Measurements from ENCODE around the gene CTSO. TPM values are rescaled to one million over a fixed set of nuclear protein-coding genes. Genes with fewer than 3 reads are reported as not detected.

Gene CTSO, protein sequence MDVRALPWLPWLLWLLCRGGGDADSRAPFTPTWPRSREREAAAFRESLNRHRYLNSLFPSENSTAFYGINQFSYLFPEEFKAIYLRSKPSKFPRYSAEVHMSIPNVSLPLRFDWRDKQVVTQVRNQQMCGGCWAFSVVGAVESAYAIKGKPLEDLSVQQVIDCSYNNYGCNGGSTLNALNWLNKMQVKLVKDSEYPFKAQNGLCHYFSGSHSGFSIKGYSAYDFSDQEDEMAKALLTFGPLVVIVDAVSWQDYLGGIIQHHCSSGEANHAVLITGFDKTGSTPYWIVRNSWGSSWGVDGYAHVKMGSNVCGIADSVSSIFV
- 7.5 TPM for total RNA-seq

DNA sequence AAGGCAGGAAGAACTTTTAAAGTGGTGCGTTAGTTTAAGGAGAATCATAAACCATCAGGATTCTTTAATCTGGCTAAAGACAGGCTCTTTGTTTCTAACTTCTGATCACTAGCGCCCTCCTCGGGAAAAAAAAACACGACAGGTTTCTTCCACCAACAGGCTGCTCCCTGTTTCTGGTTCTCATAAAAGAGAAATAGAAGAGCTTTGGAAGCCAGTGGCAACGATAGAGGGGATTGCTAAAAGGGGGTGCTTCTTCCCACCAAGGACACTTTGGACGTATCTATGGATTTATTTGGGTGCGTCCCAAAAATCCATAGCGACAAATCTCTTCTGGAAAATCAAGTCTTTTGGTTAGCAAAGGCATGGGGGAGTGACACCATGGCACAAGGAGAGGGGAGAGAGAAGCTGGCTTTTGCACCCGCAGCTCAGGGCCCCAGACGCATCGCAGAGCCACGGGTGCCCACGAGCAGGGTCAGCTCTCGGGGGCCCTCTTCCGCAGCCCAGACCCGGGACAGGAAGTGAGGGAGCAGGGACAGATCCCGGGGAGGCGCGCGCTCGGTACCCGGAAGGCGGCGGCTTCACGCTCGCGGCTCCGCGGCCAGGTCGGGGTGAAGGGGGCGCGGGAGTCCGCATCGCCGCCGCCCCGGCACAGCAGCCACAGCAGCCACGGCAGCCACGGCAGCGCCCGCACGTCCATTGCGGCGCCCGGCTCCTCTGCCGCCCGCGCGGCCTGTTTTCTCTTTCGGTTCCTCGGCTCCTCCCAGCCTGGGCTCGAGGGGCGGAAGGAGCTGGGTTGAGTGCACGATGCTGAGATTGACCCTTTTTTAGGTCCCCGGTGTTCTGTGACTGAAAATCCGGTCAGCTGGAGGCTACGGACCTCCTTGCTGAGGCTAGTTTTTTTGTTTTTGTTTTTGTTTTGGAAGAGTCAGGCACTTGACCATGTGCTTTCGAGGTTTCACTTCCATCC, at the start of gene CTSO:
CTSO (minus strand) TSS at position 716 of the 967 bp plus-strand sequence; CDS start at position 697, 19 bp downstream.
- intact Hi-C loops (cut with DNase I), result loop anchor here (1.0 to 10.0 kb wide), 8 partner anchors 147 to 1021 kb away; partner anchors contain the start of genes GUCY1A1, MAP9 and PDGFC
- TF ChIP-seq, protein P1, sequence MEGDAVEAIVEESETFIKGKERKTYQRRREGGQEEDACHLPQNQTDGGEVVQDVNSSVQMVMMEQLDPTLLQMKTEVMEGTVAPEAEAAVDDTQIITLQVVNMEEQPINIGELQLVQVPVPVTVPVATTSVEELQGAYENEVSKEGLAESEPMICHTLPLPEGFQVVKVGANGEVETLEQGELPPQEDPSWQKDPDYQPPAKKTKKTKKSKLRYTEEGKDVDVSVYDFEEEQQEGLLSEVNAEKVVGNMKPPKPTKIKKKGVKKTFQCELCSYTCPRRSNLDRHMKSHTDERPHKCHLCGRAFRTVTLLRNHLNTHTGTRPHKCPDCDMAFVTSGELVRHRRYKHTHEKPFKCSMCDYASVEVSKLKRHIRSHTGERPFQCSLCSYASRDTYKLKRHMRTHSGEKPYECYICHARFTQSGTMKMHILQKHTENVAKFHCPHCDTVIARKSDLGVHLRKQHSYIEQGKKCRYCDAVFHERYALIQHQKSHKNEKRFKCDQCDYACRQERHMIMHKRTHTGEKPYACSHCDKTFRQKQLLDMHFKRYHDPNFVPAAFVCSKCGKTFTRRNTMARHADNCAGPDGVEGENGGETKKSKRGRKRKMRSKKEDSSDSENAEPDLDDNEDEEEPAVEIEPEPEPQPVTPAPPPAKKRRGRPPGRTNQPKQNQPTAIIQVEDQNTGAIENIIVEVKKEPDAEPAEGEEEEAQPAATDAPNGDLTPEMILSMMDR (IDR thresholded peaks at IDR 0.05), result peak; percentile 37 to 80 (median 52)
- peak; percentile 20 to 81 for DNase-seq (ENCODE audit: low spot score in 2 of 2)

GRCh38 chr4:156000491-156000890, 46.8 kb upstream of the CTSO start:
- Histone ChIP-seq H3K36me3 (no peaks in the 10 kb centered on the region), H3K9me3 (no peaks in the 10 kb centered on the region), H3K27ac (no peak overlapping the region), H3K4me3 (no peak overlapping the region), H3K27me3 (no peaks in the 10 kb centered on the region), H3K4me1 (no peaks in the 10 kb centered on the region)
- no peak for DNase-seq (ENCODE audit: low spot score in 2 of 2)
- intact Hi-C loops (cut with DNase I), result no loop called here
- TF ChIP-seq, protein P1 (IDR thresholded peaks at IDR 0.05), result no peak

More for the DNA sequence above, at the start of gene CTSO:
- H3K27ac ChIP-seq, result peak within 1 kb of the TSS; percentile 98
- H3K36me3 ChIP-seq, result no peaks in the 10 kb centered on the region
- H3K4me1 ChIP-seq, result peaks cover 0 to 4% of the 10 kb centered on the region in 2 donors
- H3K9me3 ChIP-seq, result no peaks in the 10 kb centered on the region
- H3K27me3 ChIP-seq, result no peaks in the 10 kb centered on the region
- peak within 1 kb of the TSS; percentile 85 to 98 for H3K4me3 ChIP-seq

DNA sequence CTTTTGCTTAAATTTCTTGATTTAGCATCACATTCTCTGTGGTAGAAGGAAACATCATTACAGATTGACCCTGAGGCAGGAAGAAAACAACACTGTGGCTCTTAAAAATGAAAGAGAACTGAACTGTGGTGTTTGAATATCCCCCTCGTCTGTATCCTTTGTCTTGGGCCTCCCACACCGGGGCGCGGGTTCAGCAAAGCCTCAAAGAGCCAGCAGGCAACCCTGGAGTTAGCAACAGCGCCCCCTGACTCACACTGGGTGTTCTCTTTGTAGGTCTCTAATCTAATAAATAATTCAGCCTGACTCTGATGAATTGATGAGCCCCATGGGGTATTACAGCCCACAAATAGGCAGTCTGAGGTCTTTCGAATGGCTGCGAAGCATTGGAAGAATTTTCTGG, 46.1 kb upstream of the CTSO start:
- Histone ChIP-seq H3K36me3 (no peaks in the 10 kb centered on the region), H3K4me1 (no peaks in the 10 kb centered on the region), H3K9me3 (no peaks in the 10 kb centered on the region), H3K4me3 (no peak overlapping the region), H3K27ac (no peak overlapping the region), H3K27me3 (no peaks in the 10 kb centered on the region)
- TF ChIP-seq, protein P1 (IDR thresholded peaks at IDR 0.05), result no peak
- intact Hi-C loops (cut with DNase I), result no loop called here
- no peak for DNase-seq (ENCODE audit: low spot score in 2 of 2)

GRCh38 chr4:155995069-155995468, 41.4 kb upstream of the CTSO start:
- intact Hi-C loops (cut with DNase I), result no loop called here
- H3K36me3 ChIP-seq, result no peaks in the 10 kb centered on the region
- no peaks in the 10 kb centered on the region for H3K27me3 ChIP-seq
- no peak overlapping the region for H3K4me3 ChIP-seq
- H3K27ac ChIP-seq, result no peak overlapping the region
- H3K9me3 ChIP-seq, result no peaks in the 10 kb centered on the region
- no peaks in the 10 kb centered on the region for H3K4me1 ChIP-seq
- TF ChIP-seq, protein P1 (IDR thresholded peaks at IDR 0.05), result no peak
- DNase-seq (ENCODE audit: low spot score in 2 of 2), result no peak

DNA sequence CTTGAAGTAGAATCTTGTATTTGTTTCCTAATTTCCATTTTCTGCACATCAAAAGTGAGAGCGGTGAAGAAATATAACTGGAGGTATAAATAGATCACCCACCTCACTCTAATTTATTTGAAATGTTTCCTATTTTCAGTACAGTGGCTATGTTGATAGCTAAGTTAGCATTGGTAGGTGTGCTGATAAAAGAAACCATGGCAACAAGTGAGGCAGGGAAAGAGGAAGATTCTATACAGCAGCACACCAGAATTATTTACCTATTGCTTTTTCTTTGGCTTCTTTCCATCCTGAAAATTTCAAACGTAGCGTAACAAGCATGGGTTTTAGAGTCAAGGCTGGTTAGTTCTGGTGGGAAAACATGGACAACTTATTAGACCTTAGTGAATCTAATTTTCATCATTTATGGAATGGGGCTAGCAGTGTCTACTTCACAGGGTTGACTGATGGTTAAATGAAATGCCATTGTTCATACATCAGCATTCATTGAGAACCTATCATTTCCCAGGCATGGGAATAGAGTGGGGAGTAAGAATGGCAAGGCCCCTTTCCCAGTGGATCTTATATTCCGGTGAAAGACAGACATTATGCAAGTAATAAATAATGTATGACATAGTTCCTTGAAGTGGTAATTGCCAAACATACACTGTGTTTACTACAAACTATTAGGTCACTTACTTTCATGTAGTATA, 30.6 kb upstream of the CTSO start:
- no peak overlapping the region for H3K4me3 ChIP-seq
- H3K9me3 ChIP-seq, result no peaks in the 10 kb centered on the region
- H3K27me3 ChIP-seq, result no peaks in the 10 kb centered on the region
- intact Hi-C loops (cut with DNase I), result no loop called here
- TF ChIP-seq, protein P1 (IDR thresholded peaks at IDR 0.05), result no peak
- H3K4me1 ChIP-seq, result no peaks in the 10 kb centered on the region
- H3K36me3 ChIP-seq, result no peaks in the 10 kb centered on the region
- no peak overlapping the region for H3K27ac ChIP-seq
- DNase-seq (ENCODE audit: low spot score in 2 of 2), result no peak

All from ascending aorta (tissue), 2 donors.